GM13977 (cell line): ENCODE measurements around the gene BSN.

Experiments used
- DNase-seq: peaks from one replicate; pipeline ENCODE4 v3.0.0; 2012; ENCODE audit warnings: low spot score
- in situ Hi-C: fragments of 300-500 bp; cut with MboI; formaldehyde crosslinking; loops from one replicate; pipeline ENCODE4 v1.12.0; 2022; ENCODE audit warnings: low sequenced_read_pairs, low pct_unique_long_range_greater_than_20kb, mixed read lengths, inconsistent platforms; ENCODE audit not compliant: unreplicated experiment
- TF ChIP-seq, protein P1 (sequence below): IDR thresholded peaks from 2 replicates; pipeline ENCODE4 v1.5.1; 2012; ENCODE audit warnings: mild to moderate bottlenecking, control low read depth; ENCODE audit not compliant: insufficient read depth; ENCODE audit errors: extremely low read depth, missing control alignments

The BSN gene

DNA sequence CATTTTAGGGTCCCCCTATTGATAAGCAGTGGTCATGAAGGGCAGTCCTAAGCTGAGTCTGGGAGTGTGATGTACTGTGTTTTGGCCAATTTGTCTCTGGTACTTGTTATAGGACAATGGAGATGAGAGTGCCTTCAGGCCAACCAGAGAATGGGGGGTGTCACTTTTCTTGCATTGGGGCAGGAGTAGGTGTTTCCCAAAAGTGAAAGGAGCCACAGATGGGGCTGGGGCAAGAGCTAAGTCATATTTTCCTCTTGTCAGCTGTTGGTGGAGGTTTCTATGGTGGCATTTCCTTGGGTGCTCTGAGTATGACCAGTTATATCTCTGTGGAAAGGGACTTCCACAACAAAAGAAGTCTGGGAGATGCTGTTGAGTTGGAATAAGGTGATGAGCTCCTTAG, 24.7 kb upstream of the BSN start:
- DNase-seq, result peak; percentile 43
- TF ChIP-seq, protein P1, sequence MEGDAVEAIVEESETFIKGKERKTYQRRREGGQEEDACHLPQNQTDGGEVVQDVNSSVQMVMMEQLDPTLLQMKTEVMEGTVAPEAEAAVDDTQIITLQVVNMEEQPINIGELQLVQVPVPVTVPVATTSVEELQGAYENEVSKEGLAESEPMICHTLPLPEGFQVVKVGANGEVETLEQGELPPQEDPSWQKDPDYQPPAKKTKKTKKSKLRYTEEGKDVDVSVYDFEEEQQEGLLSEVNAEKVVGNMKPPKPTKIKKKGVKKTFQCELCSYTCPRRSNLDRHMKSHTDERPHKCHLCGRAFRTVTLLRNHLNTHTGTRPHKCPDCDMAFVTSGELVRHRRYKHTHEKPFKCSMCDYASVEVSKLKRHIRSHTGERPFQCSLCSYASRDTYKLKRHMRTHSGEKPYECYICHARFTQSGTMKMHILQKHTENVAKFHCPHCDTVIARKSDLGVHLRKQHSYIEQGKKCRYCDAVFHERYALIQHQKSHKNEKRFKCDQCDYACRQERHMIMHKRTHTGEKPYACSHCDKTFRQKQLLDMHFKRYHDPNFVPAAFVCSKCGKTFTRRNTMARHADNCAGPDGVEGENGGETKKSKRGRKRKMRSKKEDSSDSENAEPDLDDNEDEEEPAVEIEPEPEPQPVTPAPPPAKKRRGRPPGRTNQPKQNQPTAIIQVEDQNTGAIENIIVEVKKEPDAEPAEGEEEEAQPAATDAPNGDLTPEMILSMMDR, result no peak
- in situ Hi-C loops, result no loop called here

DNA sequence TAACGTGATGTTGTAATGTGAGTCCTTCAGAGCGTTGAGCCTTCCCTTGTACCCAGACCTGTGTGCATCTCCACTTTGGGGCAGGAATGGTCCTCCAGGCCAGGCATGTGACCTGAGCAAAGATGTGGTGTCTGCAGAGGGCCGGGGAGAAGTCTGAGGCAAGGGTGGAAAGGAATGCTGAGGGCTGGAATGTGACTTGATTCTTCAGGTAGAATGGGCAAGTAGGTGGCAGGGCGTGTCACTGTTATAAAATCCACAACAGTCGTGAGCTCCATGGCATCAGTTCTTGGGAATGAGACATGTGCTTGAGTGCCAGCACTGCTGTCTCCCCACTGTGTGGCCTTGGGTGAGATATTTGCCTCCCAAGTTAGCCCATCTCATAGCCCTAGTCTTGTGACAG, 24.0 kb upstream of the BSN start:
- no peak for DNase-seq
- TF ChIP-seq, protein P1, result no peak
- in situ Hi-C loops, result no loop called here

DNA sequence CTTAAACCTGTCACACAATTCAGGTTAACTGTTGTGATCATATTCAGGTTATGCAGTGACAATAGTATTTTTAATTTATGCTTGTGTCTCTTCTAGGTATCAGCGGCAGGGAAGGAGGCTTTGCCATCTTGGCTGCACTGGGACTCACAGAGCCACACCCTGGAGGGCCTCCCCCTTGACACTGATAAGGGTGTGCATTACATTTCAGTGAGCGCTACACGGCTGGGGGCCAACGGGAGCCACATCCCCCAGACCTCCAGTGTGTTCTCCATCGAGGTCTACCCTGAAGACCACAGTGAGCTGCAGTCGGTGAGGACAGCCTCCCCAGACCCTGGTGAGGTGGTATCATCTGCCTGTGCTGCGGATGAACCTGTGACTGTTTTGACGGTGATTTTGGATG, 23.6 kb upstream of the BSN start:
- in situ Hi-C loops, result no loop called here
- DNase-seq, result no peak
- TF ChIP-seq, protein P1, result no peak

DNA sequence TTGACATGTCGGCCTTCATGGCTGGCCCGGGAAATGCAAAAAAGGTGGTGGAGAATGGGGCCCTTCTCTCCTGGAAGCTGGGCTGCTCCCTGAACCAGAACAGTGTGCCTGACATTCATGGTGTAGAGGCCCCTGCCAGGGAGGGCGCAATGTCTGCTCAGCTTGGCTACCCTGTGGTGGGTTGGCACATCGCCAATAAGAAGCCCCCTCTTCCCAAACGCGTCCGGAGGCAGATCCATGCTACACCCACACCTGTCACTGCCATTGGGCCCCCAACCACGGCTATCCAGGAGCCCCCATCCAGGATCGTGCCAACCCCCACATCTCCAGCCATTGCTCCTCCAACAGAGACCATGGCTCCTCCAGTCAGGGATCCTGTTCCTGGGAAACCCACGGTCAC, 23.1 kb upstream of the BSN start:
- TF ChIP-seq, protein P1, result no peak
- in situ Hi-C loops, result no loop called here
- DNase-seq, result no peak

DNA sequence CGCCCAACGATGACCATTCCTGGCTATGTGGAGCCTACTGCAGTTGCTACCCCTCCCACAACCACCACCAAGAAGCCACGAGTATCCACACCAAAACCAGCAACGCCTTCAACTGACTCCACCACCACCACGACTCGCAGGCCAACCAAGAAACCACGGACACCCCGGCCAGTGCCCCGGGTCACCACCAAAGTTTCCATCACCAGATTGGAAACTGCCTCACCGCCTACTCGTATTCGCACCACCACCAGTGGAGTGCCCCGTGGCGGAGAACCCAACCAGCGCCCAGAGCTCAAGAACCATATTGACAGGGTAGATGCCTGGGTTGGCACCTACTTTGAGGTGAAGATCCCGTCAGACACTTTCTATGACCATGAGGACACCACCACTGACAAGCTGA, 22.6 kb upstream of the BSN start:
- TF ChIP-seq, protein P1, result no peak
- no peak for DNase-seq
- in situ Hi-C loops, result no loop called here

DNA sequence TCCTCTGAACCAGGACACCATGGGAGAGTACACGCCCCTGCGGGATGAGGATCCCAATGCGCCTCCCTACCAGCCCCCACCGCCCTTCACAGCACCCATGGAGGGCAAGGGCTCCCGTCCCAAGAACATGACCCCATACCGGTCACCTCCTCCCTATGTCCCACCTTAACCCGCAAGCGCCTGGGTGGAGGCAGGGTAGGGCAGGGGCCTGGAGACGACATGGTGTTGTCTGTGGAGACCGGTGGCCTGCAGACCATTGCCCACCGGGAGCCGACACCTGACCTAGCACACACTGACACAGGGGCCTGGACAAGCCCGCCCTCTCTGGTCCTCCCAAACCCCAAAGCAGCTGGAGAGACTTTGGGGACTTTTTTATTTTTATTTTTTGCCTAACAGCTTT, 21.2 kb upstream of the BSN start:
- in situ Hi-C loops, result no loop called here
- TF ChIP-seq, protein P1, result no peak

More for the DNA sequence above, 21.2 kb upstream of the BSN start:
- no peak for DNase-seq
